GM21786 (cell line): ENCODE measurements around the gene ARHGAP21.
A peak's percentile ranks its signal among the peaks of the same experiment; 100 is the strongest.
"Not testable (repeated sequence)": the region's sequence is repeated elsewhere in the genome, so short reads cannot be mapped to it uniquely, and the experiment has no call there.

Experiments used
- ATAC-seq: cut with Tn5 transposase; IDR thresholded peaks from one replicate; pipeline ENCODE4 v1.9.1; 2021; ENCODE audit not compliant: unreplicated experiment

The ARHGAP21 gene

GRCh38 chr10:24723788-24724380 lies at the start of gene ARHGAP21:
TSS of gene ARHGAP21 (minus strand) at chr10:24723887. CDS start at chr10:24721899, 1,988 bp downstream.
- peak; percentile 2 for ATAC-seq

GRCh38 chr10:24771943-24772694 lies 48.4 kb upstream of the ARHGAP21 start:
- no peak for ATAC-seq

GRCh38 chr10:24764991-24765390 lies 41.3 kb upstream of the ARHGAP21 start:
- ATAC-seq: not testable (repeated sequence)

- no peak for ATAC-seq
Observed at GRCh38 chr10:24762966-24763623, 39.4 kb upstream of the ARHGAP21 start.

- no peak for ATAC-seq
Observed at GRCh38 chr10:24762161-24762924, 38.7 kb upstream of the ARHGAP21 start.

GRCh38 chr10:24759672-24760071 lies 36.0 kb upstream of the ARHGAP21 start:
- ATAC-seq: no peak

- ATAC-seq: not testable (repeated sequence)
Observed at GRCh38 chr10:24758254-24758653, 34.6 kb upstream of the ARHGAP21 start.

- ATAC-seq: no peak
Observed at GRCh38 chr10:24756283-24756682, 32.6 kb upstream of the ARHGAP21 start.

- no peak for ATAC-seq
Observed at GRCh38 chr10:24751716-24752115, 28.0 kb upstream of the ARHGAP21 start.

- no peak for ATAC-seq
Observed at GRCh38 chr10:24750695-24751094, 27.0 kb upstream of the ARHGAP21 start.

- no peak for ATAC-seq
Observed at GRCh38 chr10:24748214-24748613, 24.5 kb upstream of the ARHGAP21 start.

GRCh38 chr10:24744946-24745345 lies 21.3 kb upstream of the ARHGAP21 start:
- ATAC-seq: no peak

- ATAC-seq: no peak
Observed at GRCh38 chr10:24740714-24741113, 17.0 kb upstream of the ARHGAP21 start.

GRCh38 chr10:24737001-24737400 lies 13.3 kb upstream of the ARHGAP21 start:
- no peak for ATAC-seq

GRCh38 chr10:24731942-24732341 lies 8.3 kb upstream of the ARHGAP21 start:
- ATAC-seq: no peak

- no peak for ATAC-seq
Observed at GRCh38 chr10:24730811-24731210, 7.1 kb upstream of the ARHGAP21 start.

GRCh38 chr10:24727786-24728185 lies 4.1 kb upstream of the ARHGAP21 start:
- ATAC-seq: no peak

- ATAC-seq: no peak
Observed at GRCh38 chr10:24726626-24727025, 2.9 kb upstream of the ARHGAP21 start.

GRCh38 chr10:24726029-24726428 lies 2.3 kb upstream of the ARHGAP21 start:
- not testable (repeated sequence) for ATAC-seq

GRCh38 chr10:24724381-24725228 lies 918 bp upstream of the ARHGAP21 start:
- ATAC-seq: peak; percentile 82
